Natural killer cell treated with Interleukin-12 subunit alpha and Interleukin-12 subunit beta and Interleukin-15 and Interleukin-18, amount 100 ng/mL, for 72 hours (primary cell): ENCODE results near the gene ASXL1. TPM values are rescaled to one million over a fixed set of nuclear protein-coding genes. Genes with fewer than 3 reads are reported as not detected.

Experiments
- ATAC-seq, 2 donors: fragments of 150-1000 bp; cut with Tn5 transposase in 1 of 2; sonication (Bioruptor Pico), chemical (Tn5 transposase) in 1 of 2; 2 replicates each; pipeline ENCODE4 v1.10.0; 2021
- DNase-seq: peaks from one replicate; pipeline ENCODE4 v3.0.0; 2022; ENCODE audit warnings: low spot score
- H3K27ac Mint-ChIP-seq, 2 donors: 1 replicate in 1 of 2; 2 replicates in 1 of 2; pipeline ENCODE4 v1.8.0; 2022; ENCODE audit warnings: mixed read lengths in 2 of 2, mild to moderate bottlenecking in 1 of 2, moderate library complexity in 1 of 2
- H3K27me3 Mint-ChIP-seq, 2 donors: 1 replicate in 1 of 2; 2 replicates in 1 of 2; pipeline ENCODE4 v1.8.0; 2022; ENCODE audit warnings: mixed read lengths in 2 of 2
- H3K36me3 Mint-ChIP-seq: one replicate; pipeline ENCODE4 v1.8.0; 2022; ENCODE audit warnings: mixed read lengths
- H3K4me1 Mint-ChIP-seq, 2 donors: 1 replicate in 1 of 2; 2 replicates in 1 of 2; pipeline ENCODE4 v1.8.0; 2022; ENCODE audit warnings: low read depth in 2 of 2, mixed read lengths in 2 of 2, mild to moderate bottlenecking in 1 of 2
- H3K4me3 Mint-ChIP-seq: one replicate; pipeline ENCODE4 v1.8.0; 2022; ENCODE audit warnings: mixed read lengths
- H3K9me3 Mint-ChIP-seq: 2 replicates; pipeline ENCODE4 v1.8.0; 2022; ENCODE audit warnings: mixed read lengths
- total RNA-seq, 2 donors: library from RNA; stranded (reverse); gene quantifications; one replicate each; pipeline ENCODE4 v1.2.3, GENCODE V29; 2022

The ASXL1 gene
- total RNA-seq, 2 donors from 2014 or later, result 119 to 214 TPM

DNA sequence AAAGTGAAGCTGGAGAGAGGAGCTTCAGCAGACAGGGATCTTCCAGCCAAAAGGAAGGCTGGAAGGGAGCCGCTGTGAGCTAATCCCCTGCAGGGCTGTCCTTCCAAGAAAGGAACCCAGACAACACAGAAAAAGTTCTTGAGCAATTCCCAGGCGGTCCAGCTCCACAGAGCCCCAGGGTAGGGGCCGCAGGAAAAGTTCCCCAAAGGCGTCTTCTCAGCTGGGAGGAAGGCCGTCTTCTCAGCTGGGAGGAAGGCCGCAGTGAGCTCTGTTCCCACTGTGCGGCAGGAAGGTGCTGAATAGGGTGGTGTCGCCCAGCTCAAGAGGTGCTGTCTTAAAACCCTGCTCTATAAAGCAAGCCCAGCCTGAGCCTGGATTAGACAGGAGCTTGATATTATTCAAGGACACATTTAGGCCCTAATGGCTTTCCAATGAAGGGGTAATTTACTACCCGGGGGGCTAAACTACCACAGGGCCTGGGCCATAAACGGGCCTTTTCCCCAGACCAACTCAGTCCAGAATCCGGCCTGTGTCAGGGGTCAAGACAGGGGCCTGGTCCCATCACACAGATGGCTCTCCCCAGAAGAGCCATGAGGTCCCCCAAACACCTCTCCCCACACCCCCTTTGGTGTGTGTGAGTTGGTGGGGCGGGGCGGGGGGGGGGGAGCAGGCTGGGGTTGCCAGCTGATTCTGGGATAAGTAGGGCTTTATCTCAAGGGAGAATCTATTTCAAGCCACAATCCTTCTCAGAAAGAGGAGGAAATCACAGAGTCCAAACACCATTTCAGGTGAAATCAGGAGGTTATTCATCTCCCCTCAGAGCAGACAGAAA, 123.4 kb downstream of the ASXL1 start:
- H3K27me3 Mint-ChIP-seq, result no peaks in the 10 kb centered on the region
- ATAC-seq (no peak), DNase-seq (no peak)
- H3K36me3 Mint-ChIP-seq, result no peaks in the 10 kb centered on the region
- peaks cover 39 to 42% of the 10 kb centered on the region in 2 donors for H3K4me1 Mint-ChIP-seq
- H3K27ac Mint-ChIP-seq, result peak overlapping the region in 1 of 2 donors; percentile 37
- peak overlapping the region; percentile 62 for H3K4me3 Mint-ChIP-seq
- H3K9me3 Mint-ChIP-seq, result no peaks in the 10 kb centered on the region

DNA sequence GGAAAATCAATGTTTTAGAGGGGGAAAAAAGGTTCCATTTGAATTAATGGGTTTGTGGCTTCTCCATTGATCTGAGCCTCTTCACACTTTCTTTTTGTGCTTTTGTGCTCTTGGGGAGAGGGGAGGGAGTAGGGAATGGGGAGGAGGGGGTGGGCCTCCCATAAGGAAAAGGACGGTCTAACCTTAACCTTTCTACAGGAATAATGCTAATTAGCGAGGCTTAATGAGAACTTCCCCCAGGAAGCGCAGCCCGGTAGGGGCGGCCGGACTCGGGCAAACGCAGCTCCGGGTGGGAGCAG, 124.0 kb downstream of the ASXL1 start:
- ATAC-seq (no peak), DNase-seq (no peak)
- Mint-ChIP-seq H3K36me3 (no peaks in the 10 kb centered on the region), H3K9me3 (no peaks in the 10 kb centered on the region), H3K27me3 (no peaks in the 10 kb centered on the region), H3K4me3 (peak overlapping the region; percentile 62), H3K4me1 (peaks cover 36 to 40% of the 10 kb centered on the region in 2 donors), H3K27ac (no peak overlapping the region)

DNA sequence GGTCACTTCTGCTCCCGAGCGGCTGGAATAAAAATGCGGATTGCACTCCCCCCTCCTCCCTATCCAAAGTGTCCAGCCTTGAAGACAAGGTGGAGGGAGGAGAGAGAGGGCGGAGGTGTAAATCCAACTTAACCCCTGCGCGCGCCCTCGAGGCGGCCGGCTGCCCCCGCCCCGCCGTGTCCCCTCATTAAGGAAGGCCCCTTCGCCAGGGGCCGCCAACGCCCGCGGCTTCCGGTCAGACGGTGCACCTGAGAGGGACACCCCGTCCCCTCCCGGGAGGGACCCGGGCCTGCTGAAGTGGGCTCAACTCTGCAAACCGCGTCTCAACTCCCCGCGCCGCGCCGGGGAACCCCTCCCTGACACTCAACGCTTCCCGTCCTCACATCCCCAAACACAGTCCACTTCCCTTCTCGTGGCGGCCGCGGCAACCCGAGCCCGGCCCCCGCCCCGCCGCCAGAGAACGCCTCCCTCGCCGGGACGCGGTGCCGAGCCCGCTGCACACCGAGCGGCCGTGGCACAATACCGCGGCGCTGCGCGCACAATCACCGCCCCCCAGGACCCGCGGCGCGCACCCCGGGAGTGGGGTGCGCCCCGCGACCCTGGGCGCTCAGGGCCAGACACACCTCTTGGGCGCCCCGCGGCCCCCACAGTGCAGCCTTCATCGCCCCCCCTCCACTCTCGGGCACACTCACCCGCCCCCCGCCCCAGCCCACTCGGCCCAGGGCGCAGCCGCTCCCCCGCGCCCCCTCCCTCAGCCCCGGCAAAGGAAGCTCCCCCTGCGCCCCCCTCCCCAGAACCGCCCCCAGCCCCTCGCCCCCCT, 124.5 kb downstream of the ASXL1 start:
- ATAC-seq (peak; percentile 47 to 60), DNase-seq (peak; percentile 77)
- peak overlapping the region; percentile 62 for H3K4me3 Mint-ChIP-seq
- H3K27me3 Mint-ChIP-seq, result no peaks in the 10 kb centered on the region
- no peaks in the 10 kb centered on the region for H3K36me3 Mint-ChIP-seq
- no peaks in the 10 kb centered on the region for H3K9me3 Mint-ChIP-seq
- no peak overlapping the region for H3K27ac Mint-ChIP-seq
- peaks cover 36 to 39% of the 10 kb centered on the region in 2 donors for H3K4me1 Mint-ChIP-seq

DNA sequence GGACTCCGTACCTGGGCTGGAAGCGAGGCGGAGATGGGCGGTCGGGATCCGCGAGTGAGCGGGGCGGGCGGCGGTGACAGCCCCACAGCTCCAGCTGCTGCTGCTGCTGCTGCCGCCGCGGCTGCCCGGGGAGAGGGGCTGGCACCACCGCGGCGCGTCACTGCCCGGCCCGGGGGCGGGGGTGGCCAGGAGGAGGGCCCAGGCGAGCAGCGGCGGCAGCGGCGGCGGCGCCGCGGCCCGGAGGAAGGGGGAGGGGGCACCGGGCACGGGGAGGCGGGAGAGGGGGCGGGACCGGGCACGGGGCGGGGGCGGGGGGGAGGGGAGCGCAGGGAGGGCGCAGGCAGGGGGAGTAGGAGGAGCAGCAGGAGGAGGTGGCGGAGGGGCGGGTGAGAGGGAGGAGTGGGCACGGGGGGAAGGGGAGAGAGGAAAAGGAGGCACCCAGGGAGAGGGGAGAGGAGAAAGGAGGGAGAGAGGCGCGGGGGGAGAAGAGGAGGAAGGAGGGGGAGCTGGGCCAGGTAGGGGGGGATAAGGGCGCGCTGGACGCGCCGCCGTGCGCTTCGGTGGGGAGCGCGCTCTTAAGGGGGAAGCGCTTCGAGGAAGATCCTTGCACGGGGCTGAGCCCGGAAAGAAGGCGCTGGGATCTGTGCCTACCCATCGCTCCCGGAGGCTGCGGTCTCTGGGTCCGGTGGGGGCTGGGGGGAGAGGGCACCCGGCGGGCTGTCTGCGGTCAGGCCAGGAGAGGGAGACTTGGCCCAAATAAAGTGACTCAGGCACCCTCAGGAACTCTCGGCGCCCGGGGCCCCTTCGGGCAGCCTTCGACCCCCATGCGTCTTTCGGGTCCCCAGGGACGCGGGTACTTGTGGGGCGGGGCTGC, 125.5 kb downstream of the ASXL1 start:
- Mint-ChIP-seq H3K36me3 (no peaks in the 10 kb centered on the region), H3K4me1 (peaks cover 29 to 37% of the 10 kb centered on the region in 2 donors), H3K9me3 (no peaks in the 10 kb centered on the region), H3K27me3 (no peaks in the 10 kb centered on the region), H3K27ac (no peak overlapping the region), H3K4me3 (peak overlapping the region; percentile 94)
- ATAC-seq (peak; percentile 60 to 71), DNase-seq (peak; percentile 78)

DNA sequence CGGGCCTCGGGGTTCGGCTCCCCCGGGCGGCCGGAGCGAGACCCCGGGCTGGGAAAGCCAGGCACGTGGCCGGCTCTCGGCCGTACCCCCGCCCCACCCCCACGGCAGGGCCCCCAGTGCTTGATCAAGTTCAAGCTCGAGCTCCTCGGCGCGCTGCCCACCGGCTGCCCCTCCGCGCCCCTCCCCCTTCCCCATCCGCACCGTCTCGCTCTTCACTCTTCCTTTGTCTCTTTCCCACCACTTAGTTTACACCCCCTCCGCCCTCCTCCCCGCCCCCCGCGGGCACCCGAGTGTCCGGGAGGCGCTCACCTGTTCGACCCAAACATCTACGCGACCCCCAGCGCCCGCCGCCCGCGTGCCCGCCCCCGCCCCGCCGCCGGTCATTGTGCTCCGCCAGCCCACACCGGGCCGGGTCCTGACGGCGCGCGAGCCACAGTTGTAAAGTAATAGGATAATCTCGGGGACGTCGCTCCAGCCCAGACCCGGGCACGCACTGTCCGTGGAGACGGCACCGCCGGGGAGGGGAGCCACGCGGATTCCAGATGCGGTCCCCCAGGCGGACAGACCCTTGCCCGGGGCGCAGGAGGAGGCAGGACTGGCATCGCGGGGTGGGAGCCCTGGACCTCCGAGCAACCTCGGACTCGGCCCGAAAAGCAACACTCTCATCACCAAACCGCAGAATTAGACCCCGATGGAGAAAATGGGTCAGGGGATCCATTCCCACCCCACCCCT, 126.3 kb downstream of the ASXL1 start:
- Mint-ChIP-seq H3K4me3 (peak overlapping the region; percentile 94), H3K27me3 (no peaks in the 10 kb centered on the region), H3K36me3 (no peaks in the 10 kb centered on the region), H3K27ac (peak overlapping the region; percentile 64 to 84), H3K9me3 (no peaks in the 10 kb centered on the region), H3K4me1 (peaks cover 29 to 40% of the 10 kb centered on the region in 2 donors)
- ATAC-seq (peak; percentile 33 to 37), DNase-seq (peak; percentile 56)

DNA sequence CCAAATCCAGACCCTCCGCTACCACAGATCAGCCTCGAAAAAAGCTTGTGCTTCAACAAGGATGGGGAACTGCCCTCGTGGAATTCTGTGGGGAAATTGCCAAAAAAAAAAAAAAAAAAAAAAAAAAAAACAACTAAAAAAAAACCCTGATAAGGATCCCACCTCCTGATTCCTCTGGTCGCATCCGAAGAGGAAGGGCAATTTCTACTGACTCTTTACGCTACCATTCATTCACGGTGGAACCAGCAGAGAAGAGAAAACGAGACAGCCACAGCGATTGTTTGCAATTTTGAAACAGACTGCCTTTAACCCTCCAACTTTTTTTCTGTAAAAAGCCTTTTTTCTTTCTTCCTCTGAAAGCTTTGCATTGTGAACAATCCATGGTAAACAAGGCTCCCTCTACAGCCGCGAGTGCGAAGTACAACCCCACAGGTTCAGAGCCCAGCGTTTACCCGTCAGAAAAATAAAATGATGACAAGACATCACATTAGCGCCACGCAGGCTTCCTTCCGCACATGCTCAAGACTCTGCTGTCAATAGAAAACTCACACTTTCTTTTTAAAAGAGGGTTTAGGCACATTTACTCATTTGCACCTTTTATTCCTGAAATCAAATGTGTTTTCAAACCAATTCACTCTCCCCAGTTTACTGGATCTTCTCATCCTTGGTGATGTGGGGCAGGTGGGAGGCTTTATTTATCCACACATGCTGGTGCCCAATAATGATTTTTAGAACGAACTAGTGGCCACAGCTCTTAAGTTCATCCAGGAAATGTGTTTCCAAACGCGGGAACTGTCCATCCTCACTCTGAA, 127.0 kb downstream of the ASXL1 start:
- ATAC-seq, result peak; percentile 78 to 84
- Mint-ChIP-seq H3K9me3 (no peaks in the 10 kb centered on the region), H3K27ac (peak overlapping the region; percentile 64 to 84), H3K4me3 (peak overlapping the region; percentile 94), H3K4me1 (peaks cover 22 to 34% of the 10 kb centered on the region in 2 donors), H3K27me3 (no peaks in the 10 kb centered on the region), H3K36me3 (no peaks in the 10 kb centered on the region)
- peak; percentile 18 for DNase-seq

DNA sequence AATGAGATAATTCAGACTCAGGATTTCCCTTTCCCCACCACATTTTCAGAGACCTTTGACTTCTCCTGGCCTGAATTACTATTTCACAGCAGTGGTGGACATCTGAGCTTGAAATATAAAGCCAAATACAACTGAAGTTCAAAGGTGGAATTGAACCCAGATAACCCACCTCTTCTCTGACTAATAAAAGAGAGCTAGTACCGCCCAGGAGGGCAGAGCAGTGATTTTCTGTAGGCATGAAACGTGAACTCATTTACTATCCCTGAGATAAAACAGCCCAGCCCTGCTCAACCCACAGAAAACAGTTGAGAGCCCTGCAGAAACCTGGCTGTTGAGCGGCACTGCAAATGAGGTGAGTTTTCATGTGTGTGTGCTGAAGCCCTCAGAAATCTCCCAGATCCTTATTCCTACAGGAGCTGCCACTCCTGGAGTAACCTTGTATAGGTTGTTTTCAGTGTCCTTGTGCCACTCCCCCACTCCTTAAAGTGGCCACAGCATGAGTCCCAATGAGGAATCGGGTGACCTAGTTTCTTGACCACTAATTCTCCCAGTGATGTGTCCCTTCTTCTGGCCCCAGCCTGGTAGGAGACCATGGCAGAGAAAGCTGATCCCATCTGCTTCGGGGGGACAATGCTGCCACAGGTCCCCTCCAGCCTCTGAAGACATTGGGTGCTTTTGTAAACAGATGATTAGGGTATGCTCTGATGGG, 127.8 kb downstream of the ASXL1 start:
- peak overlapping the region; percentile 94 for H3K4me3 Mint-ChIP-seq
- peaks cover 23 to 35% of the 10 kb centered on the region in 2 donors for H3K4me1 Mint-ChIP-seq
- DNase-seq (no peak), ATAC-seq (no peak)
- no peaks in the 10 kb centered on the region for H3K36me3 Mint-ChIP-seq
- H3K27ac Mint-ChIP-seq, result peak overlapping the region; percentile 64 to 84
- no peaks in the 10 kb centered on the region for H3K27me3 Mint-ChIP-seq
- H3K9me3 Mint-ChIP-seq, result no peaks in the 10 kb centered on the region

DNA sequence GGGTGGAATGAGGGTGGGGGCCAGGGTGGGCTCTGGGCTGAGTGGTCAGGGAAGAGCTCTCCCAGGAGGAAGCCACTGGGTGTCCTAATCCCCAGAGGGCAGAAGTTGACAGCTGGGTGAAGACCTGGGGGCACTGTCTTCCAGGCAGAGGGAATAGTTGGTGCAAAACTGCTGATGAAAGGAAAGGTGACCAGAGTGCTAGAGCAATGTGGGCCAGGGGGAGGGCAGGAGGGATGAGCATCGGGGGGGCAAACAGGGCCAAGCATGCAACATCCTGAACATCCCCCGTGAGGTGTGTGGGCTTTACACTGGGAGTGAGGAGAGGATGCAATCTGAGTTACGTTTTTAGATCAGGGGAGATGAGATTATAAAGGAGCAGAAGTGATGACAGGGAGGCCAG, 129.2 kb downstream of the ASXL1 start:
- peak overlapping the region in 1 of 2 donors; percentile 53 for H3K27ac Mint-ChIP-seq
- H3K36me3 Mint-ChIP-seq, result no peaks in the 10 kb centered on the region
- ATAC-seq, result no peak
- H3K27me3 Mint-ChIP-seq, result no peaks in the 10 kb centered on the region
- no peak overlapping the region for H3K4me3 Mint-ChIP-seq
- peaks cover 28 to 45% of the 10 kb centered on the region in 2 donors for H3K4me1 Mint-ChIP-seq
- H3K9me3 Mint-ChIP-seq, result no peaks in the 10 kb centered on the region
- peak; percentile 28 for DNase-seq

DNA sequence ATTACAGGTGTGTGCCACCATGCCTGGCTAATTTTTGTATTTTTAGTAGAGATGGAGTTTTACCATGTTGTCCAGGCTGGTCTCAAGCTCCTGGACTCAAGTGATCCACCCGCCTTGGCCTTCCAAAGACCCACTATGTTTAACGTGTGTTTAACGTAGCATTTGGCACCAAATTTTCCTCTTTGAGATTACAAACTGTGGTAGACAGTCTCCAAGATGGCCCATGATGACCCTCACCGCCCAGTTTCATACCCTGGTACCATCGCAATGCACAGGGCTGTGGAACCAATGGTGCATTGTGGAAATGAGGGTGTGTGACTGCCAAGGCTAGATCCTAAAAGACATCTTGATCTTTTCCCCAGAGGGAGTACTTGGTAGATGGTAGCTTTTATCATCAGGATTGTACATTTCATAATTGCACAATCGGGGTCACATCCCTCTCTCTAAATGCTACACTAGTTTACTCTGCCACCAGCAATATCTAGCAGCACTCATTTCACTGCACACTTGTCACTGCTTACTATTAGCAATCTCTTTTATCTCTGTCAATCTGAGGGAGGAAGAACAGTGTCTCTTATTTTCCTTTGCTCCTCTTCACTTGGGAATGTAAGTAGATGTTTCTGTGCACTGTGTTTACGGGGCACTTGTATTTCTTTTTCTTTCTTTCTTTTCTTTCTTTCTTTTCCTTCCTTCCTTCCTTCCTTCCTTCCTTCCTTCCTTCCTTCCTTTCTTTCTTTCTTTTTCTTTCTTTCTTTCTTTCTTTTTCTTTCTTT, 130.1 kb downstream of the ASXL1 start:
- Mint-ChIP-seq H3K4me1 (peaks cover 28 to 46% of the 10 kb centered on the region in 2 donors), H3K27me3 (no peaks in the 10 kb centered on the region), H3K27ac (peak overlapping the region in 1 of 2 donors; percentile 66), H3K4me3 (no peak overlapping the region), H3K36me3 (no peaks in the 10 kb centered on the region), H3K9me3 (no peaks in the 10 kb centered on the region)
- ATAC-seq (no peak), DNase-seq (peak; percentile 18)
